PFSK-1 (cell line): ENCODE data around the gene TTLL13.

Experiments
- FOXP2 ChIP-seq: optimal IDR thresholded peaks from 2 replicates; pipeline ENCODE3; 2011; ENCODE audit warnings: borderline replicate concordance, control low read depth, inconsistent platforms; ENCODE audit not compliant: insufficient read depth; ENCODE audit errors: extremely low read length, extremely low read depth
- POLR2AphosphoS5 ChIP-seq: IDR thresholded peaks from 2 replicates; pipeline ENCODE4 v1.6.1; 2012; ENCODE audit warnings: low read depth, mild to moderate bottlenecking, control low read depth, low read length, moderate library complexity
- SIN3A ChIP-seq: IDR thresholded peaks from 2 replicates; pipeline ENCODE4 v1.6.1; 2012; ENCODE audit warnings: mild to moderate bottlenecking, low read length, moderate library complexity, borderline replicate concordance; ENCODE audit not compliant: insufficient read depth
- TAF1 ChIP-seq: IDR thresholded peaks from 2 replicates; pipeline ENCODE4 v1.6.1; 2012; ENCODE audit warnings: low read length, control low read depth, borderline replicate concordance; ENCODE audit not compliant: insufficient read depth
- TF ChIP-seq, protein P1 (sequence below), 2 experiments: IDR thresholded peaks; 2 replicates each; pipeline versions ENCODE4 v1.6.1 to v1.8.0; 2011 to 2012; ENCODE audit warnings: low read depth in 2 of 2, low read length in 2 of 2, control low read depth in 1 of 2, inconsistent platforms in 1 of 2, mild to moderate bottlenecking in 1 of 2, moderate library complexity in 1 of 2; ENCODE audit not compliant: insufficient read depth in 1 of 2

Gene TTLL13

DNA sequence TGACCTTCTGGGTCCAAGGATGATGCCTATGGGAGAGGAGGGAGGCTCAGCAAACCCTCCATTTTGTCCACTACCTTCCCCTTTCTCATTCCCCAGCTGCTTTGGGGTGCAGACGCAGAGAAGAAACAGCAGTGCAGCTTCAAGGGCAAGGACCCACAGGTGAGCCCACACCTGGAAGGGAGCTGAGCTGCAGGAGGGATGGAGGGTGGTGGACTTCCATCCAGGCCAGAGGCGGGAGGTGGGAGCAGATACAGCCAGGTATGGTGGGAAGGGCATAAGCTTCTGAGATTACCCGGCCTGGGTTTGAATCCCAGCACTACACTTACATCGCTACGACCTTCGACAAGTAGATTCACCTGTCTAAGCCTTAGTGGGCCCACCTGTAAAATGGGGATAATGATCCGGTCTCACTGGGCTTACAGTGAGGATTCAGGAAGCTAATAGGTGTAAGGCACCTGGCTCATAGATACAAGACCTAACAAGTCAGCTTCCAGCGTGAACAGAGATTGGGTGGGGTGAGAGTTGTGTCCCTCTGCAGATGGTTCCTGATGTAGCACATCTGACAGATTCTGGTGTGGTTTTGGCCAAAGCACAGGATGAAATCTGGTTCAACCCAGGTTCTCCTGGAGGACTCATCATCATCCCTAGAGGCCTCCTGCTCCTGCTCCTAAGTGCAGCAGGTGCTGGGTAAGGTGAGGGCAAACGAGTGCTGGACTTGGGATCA is 31.5 kb upstream of the TTLL13 start:
- TF ChIP-seq FOXP2 (no peak), TAF1 (no peak), POLR2AphosphoS5 (no peak), SIN3A (no peak)
- TF ChIP-seq, protein P1, sequence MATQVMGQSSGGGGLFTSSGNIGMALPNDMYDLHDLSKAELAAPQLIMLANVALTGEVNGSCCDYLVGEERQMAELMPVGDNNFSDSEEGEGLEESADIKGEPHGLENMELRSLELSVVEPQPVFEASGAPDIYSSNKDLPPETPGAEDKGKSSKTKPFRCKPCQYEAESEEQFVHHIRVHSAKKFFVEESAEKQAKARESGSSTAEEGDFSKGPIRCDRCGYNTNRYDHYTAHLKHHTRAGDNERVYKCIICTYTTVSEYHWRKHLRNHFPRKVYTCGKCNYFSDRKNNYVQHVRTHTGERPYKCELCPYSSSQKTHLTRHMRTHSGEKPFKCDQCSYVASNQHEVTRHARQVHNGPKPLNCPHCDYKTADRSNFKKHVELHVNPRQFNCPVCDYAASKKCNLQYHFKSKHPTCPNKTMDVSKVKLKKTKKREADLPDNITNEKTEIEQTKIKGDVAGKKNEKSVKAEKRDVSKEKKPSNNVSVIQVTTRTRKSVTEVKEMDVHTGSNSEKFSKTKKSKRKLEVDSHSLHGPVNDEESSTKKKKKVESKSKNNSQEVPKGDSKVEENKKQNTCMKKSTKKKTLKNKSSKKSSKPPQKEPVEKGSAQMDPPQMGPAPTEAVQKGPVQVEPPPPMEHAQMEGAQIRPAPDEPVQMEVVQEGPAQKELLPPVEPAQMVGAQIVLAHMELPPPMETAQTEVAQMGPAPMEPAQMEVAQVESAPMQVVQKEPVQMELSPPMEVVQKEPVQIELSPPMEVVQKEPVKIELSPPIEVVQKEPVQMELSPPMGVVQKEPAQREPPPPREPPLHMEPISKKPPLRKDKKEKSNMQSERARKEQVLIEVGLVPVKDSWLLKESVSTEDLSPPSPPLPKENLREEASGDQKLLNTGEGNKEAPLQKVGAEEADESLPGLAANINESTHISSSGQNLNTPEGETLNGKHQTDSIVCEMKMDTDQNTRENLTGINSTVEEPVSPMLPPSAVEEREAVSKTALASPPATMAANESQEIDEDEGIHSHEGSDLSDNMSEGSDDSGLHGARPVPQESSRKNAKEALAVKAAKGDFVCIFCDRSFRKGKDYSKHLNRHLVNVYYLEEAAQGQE (IDR thresholded peaks at IDR 0.05; ENCODE audit: insufficient read depth in 1 of 2, low read depth in 2 of 2, low read length in 2 of 2) = no peak

DNA sequence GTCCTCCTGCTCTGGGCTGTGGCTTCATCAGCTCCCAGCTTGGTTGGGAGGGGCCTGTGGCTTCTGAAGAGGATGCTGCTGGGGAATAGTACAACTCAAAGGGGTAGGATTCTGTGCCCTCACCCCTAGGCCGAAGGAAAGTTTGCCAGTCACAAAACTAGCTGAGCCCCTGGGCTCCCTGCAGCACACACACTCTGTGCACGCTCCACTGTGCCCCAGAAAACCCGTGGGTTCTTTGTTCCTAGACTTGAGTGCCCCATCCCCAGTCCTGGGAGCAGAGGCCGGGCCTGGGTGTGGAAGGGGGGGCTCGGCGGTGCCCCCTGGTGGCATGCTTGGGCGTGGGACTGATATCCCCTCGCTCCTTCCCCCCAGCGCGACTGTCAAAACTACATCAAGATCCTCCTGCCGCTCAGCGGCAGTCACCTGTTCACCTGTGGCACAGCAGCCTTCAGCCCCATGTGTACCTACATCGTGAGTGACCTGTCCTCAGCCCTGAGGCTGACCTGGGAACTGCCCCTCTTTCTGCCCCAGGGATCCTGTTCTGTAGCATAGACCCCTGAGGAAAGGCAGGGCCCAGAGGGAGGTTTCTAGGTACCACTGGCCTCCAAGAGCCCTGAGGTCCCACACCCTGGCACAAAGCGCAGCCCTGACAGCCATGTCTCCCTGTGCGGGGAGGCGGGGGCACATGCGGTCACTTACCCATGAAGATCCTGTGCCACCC is 29.8 kb upstream of the TTLL13 start:
- TF ChIP-seq FOXP2 (no peak), SIN3A (no peak), TAF1 (no peak), POLR2AphosphoS5 (no peak)
- TF ChIP-seq, protein P1 (IDR thresholded peaks at IDR 0.05; ENCODE audit: insufficient read depth in 1 of 2, low read depth in 2 of 2, low read length in 2 of 2) = no peak

DNA sequence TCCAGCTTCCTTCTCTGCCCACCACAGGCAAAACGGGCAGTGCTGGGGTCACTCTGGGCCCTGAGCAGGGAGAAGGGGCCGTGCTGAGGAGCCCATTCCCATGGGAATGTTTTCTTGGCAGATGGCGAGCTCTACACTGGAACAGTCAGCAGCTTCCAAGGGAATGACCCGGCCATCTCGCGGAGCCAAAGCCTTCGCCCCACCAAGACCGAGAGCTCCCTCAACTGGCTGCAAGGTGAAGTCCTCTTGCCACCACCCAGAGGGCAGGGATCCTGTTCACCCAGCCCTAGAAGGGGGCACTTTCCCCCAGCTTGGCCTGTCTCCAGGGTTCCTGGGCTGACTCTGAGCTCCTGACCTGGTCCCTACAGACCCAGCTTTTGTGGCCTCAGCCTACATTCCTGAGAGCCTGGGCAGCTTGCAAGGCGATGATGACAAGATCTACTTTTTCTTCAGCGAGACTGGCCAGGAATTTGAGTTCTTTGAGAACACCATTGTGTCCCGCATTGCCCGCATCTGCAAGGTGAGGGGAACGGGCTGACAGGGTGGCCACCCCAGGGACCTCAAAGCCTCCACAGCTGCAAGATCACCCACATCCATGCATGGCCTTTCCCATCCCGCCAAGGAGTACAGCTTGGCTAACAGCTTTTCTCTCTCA is 28.0 kb upstream of the TTLL13 start:
- TF ChIP-seq FOXP2 = no peak

DNA sequence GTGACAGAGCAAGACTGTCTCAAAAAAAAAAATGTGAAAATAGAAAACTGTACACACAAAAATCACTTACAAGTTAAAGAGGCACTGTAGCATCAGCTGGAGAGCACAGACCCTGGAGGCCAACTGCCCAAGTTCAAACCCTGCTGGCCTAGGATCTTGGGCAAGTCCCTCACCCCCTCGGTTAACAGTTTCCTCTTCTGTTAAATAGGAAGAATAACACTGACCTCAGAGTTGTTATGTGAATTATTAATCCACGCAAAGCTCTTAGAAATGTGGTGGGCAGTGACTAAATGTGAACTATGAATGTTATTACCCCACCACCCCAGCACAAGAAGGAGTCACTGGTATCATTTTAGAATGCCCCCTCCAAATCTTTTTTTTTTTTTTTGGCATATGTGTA is 26.8 kb upstream of the TTLL13 start:
- TF ChIP-seq POLR2AphosphoS5 (no peak), SIN3A (no peak), TAF1 (no peak), FOXP2 (no peak)
- TF ChIP-seq, protein P1 (IDR thresholded peaks at IDR 0.05; ENCODE audit: insufficient read depth in 1 of 2, low read depth in 2 of 2, low read length in 2 of 2) = no peak

DNA sequence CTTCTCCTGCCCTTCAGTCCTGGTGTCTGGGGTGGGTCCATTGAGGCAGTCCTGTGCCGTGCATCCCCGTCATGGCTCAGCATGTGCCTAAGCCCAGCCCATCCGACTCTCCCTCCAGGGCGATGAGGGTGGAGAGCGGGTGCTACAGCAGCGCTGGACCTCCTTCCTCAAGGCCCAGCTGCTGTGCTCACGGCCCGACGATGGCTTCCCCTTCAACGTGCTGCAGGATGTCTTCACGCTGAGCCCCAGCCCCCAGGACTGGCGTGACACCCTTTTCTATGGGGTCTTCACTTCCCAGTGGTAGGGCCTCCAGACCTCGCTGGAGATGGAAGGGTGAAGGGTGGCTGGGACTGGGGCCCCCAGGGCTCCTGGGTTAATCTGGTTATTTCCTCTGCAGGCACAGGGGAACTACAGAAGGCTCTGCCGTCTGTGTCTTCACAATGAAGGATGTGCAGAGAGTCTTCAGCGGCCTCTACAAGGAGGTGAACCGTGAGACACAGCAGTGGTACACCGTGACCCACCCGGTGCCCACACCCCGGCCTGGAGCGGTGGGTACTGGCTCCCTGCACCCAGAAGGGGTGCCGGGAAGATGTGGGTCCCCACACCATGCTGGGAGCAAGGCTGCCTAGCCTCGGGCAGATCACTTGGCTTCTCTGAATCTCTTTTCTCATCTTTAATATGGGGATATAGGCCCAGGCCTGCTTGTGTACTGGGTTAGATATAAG is 25.8 kb upstream of the TTLL13 start:
- TF ChIP-seq, protein P1 (IDR thresholded peaks at IDR 0.05; ENCODE audit: insufficient read depth in 1 of 2, low read depth in 2 of 2, low read length in 2 of 2) = no peak
